Muscle layer of colon (tissue), 2 donors: ENCODE data around the gene TTLL8.

Experiments
- H3K27ac ChIP-seq: one replicate; pipeline ENCODE4 v1.7.0; 2013; ENCODE audit warnings: low read depth, mild to moderate bottlenecking, low read length, moderate library complexity
- H3K27me3 ChIP-seq, 2 donors: one replicate each; pipeline ENCODE4 v1.7.0; 2013; ENCODE audit warnings: low read length in 2 of 2, mild to moderate bottlenecking in 2 of 2; ENCODE audit not compliant: insufficient read depth in 2 of 2, control insufficient read depth in 1 of 2
- H3K36me3 ChIP-seq: one replicate; pipeline ENCODE4 v1.7.0; 2013; ENCODE audit warnings: mild to moderate bottlenecking, low read length; ENCODE audit not compliant: insufficient read depth
- H3K4me1 ChIP-seq: one replicate; pipeline ENCODE4 v1.7.0; 2013; ENCODE audit warnings: mild to moderate bottlenecking, low read length; ENCODE audit not compliant: insufficient read depth
- H3K4me3 ChIP-seq, 2 donors: one replicate each; pipeline ENCODE4 v1.7.0; 2013; ENCODE audit warnings: low read length in 2 of 2, low read depth in 1 of 2, mild to moderate bottlenecking in 1 of 2, moderate library complexity in 1 of 2
- H3K9ac ChIP-seq: one replicate; pipeline ENCODE4 v1.7.0; 2013; ENCODE audit warnings: low read length
- H3K9me3 ChIP-seq: one replicate; pipeline ENCODE4 v1.7.0; 2013; ENCODE audit warnings: mild to moderate bottlenecking, low read length
- donor health status: abdominal sarcoma.
- donor health status: Adenocarcinoma of cecum.

Gene TTLL8

GRCh38 chr22:50000587-50001387 lies 57.3 kb downstream of the TTLL8 start:
- Histone ChIP-seq H3K9me3 (no peaks in the 10 kb centered on the region), H3K9ac (no peak overlapping the region), H3K4me3 (no peak overlapping the region), H3K27ac (no peak overlapping the region), H3K4me1 (no peaks in the 10 kb centered on the region), H3K36me3 (no peaks in the 10 kb centered on the region), H3K27me3 (peaks cover 0 to 23% of the 10 kb centered on the region in 2 donors)

- H3K27ac ChIP-seq: no peak overlapping the region
- H3K36me3 ChIP-seq: no peaks in the 10 kb centered on the region
- no peak overlapping the region for H3K4me3 ChIP-seq
- no peaks in the 10 kb centered on the region for H3K4me1 ChIP-seq
- H3K27me3 ChIP-seq: peaks cover 0 to 23% of the 10 kb centered on the region in 2 donors
- H3K9ac ChIP-seq: no peak overlapping the region
- H3K9me3 ChIP-seq: no peaks in the 10 kb centered on the region
These were observed 58.0 kb downstream of the TTLL8 start for GRCh38 chr22:49999946-50000586.

- Histone ChIP-seq H3K27me3 (peaks cover 0 to 23% of the 10 kb centered on the region in 2 donors), H3K4me3 (no peak overlapping the region), H3K27ac (no peak overlapping the region)
These were observed 58.8 kb downstream of the TTLL8 start for GRCh38 chr22:49999063-49999945.

GRCh38 chr22:49998718-49999062 lies 59.4 kb downstream of the TTLL8 start:
- Histone ChIP-seq H3K36me3 (no peaks in the 10 kb centered on the region), H3K9ac (no peak overlapping the region), H3K27ac (no peak overlapping the region), H3K9me3 (no peaks in the 10 kb centered on the region), H3K4me1 (no peaks in the 10 kb centered on the region), H3K4me3 (no peak overlapping the region), H3K27me3 (peaks cover 0 to 25% of the 10 kb centered on the region in 2 donors)

More at GRCh38 chr22:49999063-49999945, 58.8 kb downstream of the TTLL8 start:
- Histone ChIP-seq H3K36me3 (no peaks in the 10 kb centered on the region), H3K9ac (no peak overlapping the region), H3K4me1 (no peaks in the 10 kb centered on the region), H3K9me3 (no peaks in the 10 kb centered on the region)

GRCh38 chr22:49997932-49998717 lies 60.0 kb downstream of the TTLL8 start:
- H3K36me3 ChIP-seq: no peaks in the 10 kb centered on the region
- peaks cover 0 to 28% of the 10 kb centered on the region in 2 donors for H3K27me3 ChIP-seq
- H3K4me1 ChIP-seq: no peaks in the 10 kb centered on the region

GRCh38 chr22:49997251-49997599 lies 60.9 kb downstream of the TTLL8 start:
- no peaks in the 10 kb centered on the region for H3K36me3 ChIP-seq
- no peak overlapping the region for H3K9ac ChIP-seq
- no peak overlapping the region for H3K27ac ChIP-seq
- H3K4me3 ChIP-seq: no peak overlapping the region
- no peaks in the 10 kb centered on the region for H3K4me1 ChIP-seq
- no peaks in the 10 kb centered on the region for H3K9me3 ChIP-seq
- H3K27me3 ChIP-seq: peaks cover 0 to 28% of the 10 kb centered on the region in 2 donors

More at GRCh38 chr22:49997932-49998717, 60.0 kb downstream of the TTLL8 start:
- Histone ChIP-seq H3K27ac (no peak overlapping the region), H3K9ac (no peak overlapping the region), H3K9me3 (no peaks in the 10 kb centered on the region), H3K4me3 (no peak overlapping the region)

- H3K4me1 ChIP-seq: no peaks in the 10 kb centered on the region
- H3K4me3 ChIP-seq: no peak overlapping the region
- H3K9ac ChIP-seq: no peak overlapping the region
- no peak overlapping the region for H3K27ac ChIP-seq
- H3K27me3 ChIP-seq: peaks cover 0 to 27% of the 10 kb centered on the region in 2 donors
- no peaks in the 10 kb centered on the region for H3K9me3 ChIP-seq
- H3K36me3 ChIP-seq: no peaks in the 10 kb centered on the region
These were observed 61.4 kb downstream of the TTLL8 start for GRCh38 chr22:49996518-49997250.

- Histone ChIP-seq H3K9me3 (no peaks in the 10 kb centered on the region), H3K4me1 (no peaks in the 10 kb centered on the region), H3K36me3 (no peaks in the 10 kb centered on the region), H3K27me3 (peaks cover 0 to 23% of the 10 kb centered on the region in 2 donors), H3K4me3 (no peak overlapping the region), H3K27ac (no peak overlapping the region), H3K9ac (no peak overlapping the region)
These were observed 62.0 kb downstream of the TTLL8 start for GRCh38 chr22:49996119-49996517.

- Histone ChIP-seq H3K4me1 (no peaks in the 10 kb centered on the region), H3K9me3 (no peaks in the 10 kb centered on the region), H3K36me3 (no peaks in the 10 kb centered on the region), H3K27me3 (peaks cover 0 to 19% of the 10 kb centered on the region in 2 donors), H3K4me3 (no peak overlapping the region), H3K27ac (no peak overlapping the region), H3K9ac (no peak overlapping the region)
These were observed 62.6 kb downstream of the TTLL8 start for GRCh38 chr22:49995361-49996118.

- H3K4me3 ChIP-seq: no peak overlapping the region
- no peaks in the 10 kb centered on the region for H3K9me3 ChIP-seq
- H3K36me3 ChIP-seq: no peaks in the 10 kb centered on the region
- peaks cover 0 to 14% of the 10 kb centered on the region in 2 donors for H3K27me3 ChIP-seq
- no peaks in the 10 kb centered on the region for H3K4me1 ChIP-seq
- H3K9ac ChIP-seq: no peak overlapping the region
- no peak overlapping the region for H3K27ac ChIP-seq
These were observed 63.1 kb downstream of the TTLL8 start for GRCh38 chr22:49995041-49995360.
